ENCODE measurements around the gene DOCK11.

DOCK11 gene

GRCh38 chrX:118530219-118530911, 34.8 kb downstream of the DOCK11 start:
- no peak for DNase-seq (ENCODE audit: low read depth, low spot score)

- DNase-seq (ENCODE audit: low read depth, low spot score): no peak
Measured at GRCh38 chrX:118534716-118535493, 39.3 kb downstream of the DOCK11 start.

GRCh38 chrX:118536204-118536603, 40.6 kb downstream of the DOCK11 start:
- no peak for DNase-seq (ENCODE audit: low read depth, low spot score)

DNA sequence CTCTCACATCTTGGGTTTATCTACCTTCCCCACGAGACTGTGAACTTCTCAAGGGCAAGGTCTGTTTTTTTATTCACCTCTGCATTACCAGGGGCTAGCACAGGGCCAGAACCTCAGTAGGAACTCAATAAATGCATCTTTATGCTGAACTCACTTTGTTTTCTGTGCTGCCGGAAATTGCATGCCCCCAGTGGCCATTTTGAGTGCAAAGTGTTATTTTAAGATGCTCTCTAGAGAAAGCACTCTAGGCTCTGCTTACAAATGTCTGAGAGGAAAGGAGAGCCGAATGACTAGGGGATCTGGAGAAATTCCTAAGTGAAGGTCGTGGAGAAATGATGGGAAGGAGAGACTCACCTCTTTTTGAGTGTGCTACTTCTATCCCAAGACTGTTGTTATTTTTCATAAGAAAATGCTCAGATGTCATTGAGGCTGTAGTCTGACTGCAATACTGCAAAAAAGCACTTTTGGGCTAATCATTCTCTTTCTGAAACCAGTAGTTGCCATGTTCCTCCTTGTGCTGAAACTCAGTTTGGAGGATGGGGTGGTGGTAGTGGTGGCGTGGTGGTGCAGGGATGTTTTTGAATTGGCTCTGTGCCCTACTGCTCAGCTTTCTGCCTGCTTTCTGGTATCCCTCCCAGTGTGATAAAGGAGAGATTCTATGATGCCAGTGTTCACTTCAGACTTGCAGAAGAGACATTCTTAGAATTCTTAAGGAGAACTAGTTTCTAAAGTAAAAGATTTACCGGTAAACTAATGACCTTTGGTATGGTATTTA, 41.3 kb downstream of the DOCK11 start:
- DNase-seq (ENCODE audit: low read depth, low spot score): no peak

- no peak for DNase-seq (ENCODE audit: low read depth, low spot score)
Measured at GRCh38 chrX:118538386-118538785, 42.8 kb downstream of the DOCK11 start.

GRCh38 chrX:118540342-118540741, 44.7 kb downstream of the DOCK11 start:
- DNase-seq (ENCODE audit: low read depth, low spot score): no peak

GRCh38 chrX:118541482-118541881, 45.9 kb downstream of the DOCK11 start:
- DNase-seq (ENCODE audit: low read depth, low spot score): no peak

GRCh38 chrX:118545510-118545909, 49.9 kb downstream of the DOCK11 start:
- no peak for DNase-seq (ENCODE audit: low read depth, low spot score)

GRCh38 chrX:118548841-118549240, 53.2 kb downstream of the DOCK11 start:
- no peak for DNase-seq (ENCODE audit: low read depth, low spot score)

DNA sequence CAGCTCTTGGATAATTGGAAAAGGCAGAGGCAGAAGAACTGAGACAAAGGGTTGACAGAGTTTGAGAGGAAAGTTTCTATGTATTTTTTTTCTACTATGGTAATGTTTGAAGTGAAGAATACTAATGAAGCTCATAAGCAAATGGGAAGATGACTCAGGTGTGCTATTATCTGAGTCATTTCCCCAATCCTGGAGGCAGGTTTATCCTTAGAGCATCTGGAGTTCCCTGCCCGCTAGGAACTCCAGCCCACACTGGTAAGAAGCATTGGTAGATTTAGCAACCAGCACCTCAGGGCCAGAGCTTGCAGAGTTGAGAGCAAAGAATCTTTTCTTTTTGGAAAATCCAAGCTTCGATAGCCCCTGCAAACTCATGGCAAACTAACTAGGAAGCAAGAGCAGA, 55.2 kb downstream of the DOCK11 start:
- no peak for DNase-seq (ENCODE audit: low read depth, low spot score)

- DNase-seq (ENCODE audit: low read depth, low spot score): no peak
Measured at GRCh38 chrX:118551426-118551825, 55.8 kb downstream of the DOCK11 start.

GRCh38 chrX:118552121-118552900, 56.7 kb downstream of the DOCK11 start:
- no peak for DNase-seq (ENCODE audit: low read depth, low spot score)

DNA sequence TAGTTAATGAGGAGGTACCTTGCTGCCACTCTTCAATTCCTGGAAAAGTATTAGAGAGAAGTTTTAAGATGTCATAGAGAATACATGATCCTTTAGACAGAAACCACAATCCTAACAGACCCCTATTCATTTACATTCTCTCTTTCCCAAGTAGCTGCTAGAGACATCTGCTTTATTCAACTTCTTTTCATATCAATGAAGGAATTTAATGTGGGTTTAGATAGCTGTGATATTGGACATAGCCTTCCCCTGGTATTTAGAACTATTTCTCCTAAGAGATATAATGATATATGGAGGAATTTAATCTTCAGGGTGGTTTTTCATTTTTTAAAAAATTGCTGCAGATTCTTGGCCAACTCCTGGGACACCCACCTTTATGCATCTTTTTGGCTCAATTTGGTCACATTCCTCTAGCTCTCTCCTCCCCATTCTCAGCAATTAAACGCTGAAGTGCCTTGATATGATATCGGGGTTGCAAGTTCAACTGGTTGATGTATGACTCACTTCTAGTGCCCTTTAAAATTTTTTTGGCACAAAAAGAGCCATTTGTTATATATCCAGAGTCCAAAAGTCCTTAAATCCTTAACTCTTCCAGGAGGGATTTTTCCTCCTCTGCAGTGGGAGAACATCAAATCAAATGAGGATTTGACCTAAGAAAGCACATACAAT, 57.6 kb downstream of the DOCK11 start:
- DNase-seq (ENCODE audit: low read depth, low spot score): no peak

DNA sequence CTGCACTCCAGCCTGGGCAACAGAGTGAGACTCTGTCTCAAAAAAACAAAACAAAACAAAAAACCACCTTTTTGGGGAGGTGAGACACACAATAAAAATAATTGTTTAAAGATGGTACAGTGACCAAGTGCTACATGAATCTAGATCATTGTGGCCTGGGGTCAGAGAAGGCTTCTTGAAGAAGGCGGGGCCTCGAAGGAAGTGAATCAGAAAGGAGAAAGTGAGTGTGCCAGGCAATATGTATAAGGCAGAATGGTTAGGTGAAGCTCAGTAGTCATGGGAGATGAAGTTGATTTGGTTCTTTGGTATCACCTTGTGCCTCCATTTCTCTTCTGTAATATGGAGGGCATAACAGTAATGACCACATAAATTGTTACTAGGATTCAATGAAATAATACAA, 58.9 kb downstream of the DOCK11 start:
- DNase-seq (ENCODE audit: low read depth, low spot score): no peak

- DNase-seq (ENCODE audit: low read depth, low spot score): no peak
Measured at GRCh38 chrX:118558926-118559325, 63.3 kb downstream of the DOCK11 start.

- no peak for DNase-seq (ENCODE audit: low read depth, low spot score)
Measured at GRCh38 chrX:118560489-118560888, 64.9 kb downstream of the DOCK11 start.

DNA sequence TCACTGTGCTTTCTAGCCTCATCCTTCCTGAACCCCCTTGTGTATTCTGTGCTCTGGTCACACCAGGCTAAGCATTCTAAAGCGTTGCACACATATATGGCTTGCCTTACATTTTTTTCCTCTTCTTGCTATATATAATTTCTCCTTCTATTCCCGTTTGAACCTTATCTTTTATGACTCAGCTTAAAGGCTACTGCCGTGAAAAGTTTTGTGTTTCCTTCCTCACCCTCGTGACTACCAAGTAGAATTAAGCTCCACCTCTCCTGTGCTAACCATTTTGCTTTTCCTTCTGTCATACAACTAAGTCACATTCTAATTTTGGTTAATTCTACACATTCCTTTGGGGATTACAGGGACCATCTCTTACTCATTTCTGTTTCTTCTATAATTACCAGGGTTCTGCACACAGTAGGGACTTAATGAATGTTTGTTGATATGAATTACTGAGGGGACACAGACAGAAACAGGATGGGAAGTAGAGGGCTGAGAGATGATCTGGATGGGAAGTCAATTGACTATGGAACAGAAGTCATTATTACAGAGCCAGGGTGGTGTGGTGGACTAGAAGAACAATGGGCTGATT, 67.1 kb downstream of the DOCK11 start:
- no peak for DNase-seq (ENCODE audit: low read depth, low spot score)

DNA sequence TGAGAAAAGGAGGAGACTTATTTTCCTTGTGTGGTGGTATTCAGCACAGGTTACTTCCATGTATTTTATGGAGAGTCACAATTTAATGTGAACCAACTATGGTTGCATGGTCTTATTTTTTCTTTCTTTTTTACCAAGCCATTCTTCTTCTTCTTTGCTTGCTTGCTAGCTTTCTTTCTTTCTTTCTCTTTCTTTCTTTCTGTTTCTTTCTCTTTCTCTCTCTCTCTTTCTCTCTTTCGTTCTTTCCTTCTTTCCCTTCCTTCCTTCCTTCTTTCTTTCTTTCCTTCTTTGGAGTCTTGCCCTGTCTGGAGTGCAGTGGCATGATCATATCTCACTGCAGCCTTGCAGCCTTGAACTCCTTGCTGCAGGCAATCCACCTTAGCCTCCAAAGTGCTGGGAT, 68.9 kb downstream of the DOCK11 start:
- no peak for DNase-seq (ENCODE audit: low read depth, low spot score)

DNA sequence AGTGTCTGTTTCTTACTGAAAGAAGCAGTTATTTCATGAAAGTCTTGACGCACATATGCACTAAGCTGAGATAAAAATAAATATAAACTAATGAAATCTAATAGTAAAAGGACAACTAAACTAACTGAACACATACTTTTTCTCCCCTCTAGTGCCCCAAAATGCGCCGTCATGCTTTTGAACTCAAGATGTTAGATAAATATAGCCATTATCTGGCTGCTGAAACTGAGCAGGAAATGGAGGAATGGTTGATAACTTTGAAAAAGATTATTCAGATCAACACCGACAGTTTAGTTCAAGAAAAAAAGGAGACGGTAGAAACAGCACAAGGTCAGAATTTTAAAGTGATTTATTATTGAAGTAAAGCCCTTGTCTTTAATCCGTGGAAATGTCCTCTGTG, 70.2 kb downstream of the DOCK11 start:
- no peak for DNase-seq (ENCODE audit: low read depth, low spot score)

- DNase-seq (ENCODE audit: low read depth, low spot score): no peak
Measured at GRCh38 chrX:118566359-118566758, 70.7 kb downstream of the DOCK11 start.

DNA sequence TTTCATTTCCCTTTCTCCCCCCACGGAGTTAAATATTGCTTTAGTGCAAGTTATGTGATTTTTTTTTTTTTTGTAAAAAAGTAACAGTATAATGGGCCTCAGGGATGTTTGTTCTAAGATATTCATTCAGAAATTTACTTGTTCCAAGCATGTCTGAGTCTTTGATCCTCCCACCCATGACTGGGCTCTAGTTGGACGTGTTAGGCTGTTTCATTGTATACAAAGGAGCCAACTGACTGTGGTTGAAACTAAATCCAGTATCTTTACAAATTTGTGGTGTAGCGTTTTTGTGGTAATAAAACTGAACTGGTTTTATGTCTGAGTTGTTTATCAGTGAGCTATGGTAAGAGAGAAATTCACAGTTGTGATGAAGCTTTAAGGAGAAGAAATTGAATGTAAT, 74.1 kb downstream of the DOCK11 start:
- no peak for DNase-seq (ENCODE audit: low read depth, low spot score)
